ENCODE measurements around the gene EVX2.

Gene EVX2

DNA sequence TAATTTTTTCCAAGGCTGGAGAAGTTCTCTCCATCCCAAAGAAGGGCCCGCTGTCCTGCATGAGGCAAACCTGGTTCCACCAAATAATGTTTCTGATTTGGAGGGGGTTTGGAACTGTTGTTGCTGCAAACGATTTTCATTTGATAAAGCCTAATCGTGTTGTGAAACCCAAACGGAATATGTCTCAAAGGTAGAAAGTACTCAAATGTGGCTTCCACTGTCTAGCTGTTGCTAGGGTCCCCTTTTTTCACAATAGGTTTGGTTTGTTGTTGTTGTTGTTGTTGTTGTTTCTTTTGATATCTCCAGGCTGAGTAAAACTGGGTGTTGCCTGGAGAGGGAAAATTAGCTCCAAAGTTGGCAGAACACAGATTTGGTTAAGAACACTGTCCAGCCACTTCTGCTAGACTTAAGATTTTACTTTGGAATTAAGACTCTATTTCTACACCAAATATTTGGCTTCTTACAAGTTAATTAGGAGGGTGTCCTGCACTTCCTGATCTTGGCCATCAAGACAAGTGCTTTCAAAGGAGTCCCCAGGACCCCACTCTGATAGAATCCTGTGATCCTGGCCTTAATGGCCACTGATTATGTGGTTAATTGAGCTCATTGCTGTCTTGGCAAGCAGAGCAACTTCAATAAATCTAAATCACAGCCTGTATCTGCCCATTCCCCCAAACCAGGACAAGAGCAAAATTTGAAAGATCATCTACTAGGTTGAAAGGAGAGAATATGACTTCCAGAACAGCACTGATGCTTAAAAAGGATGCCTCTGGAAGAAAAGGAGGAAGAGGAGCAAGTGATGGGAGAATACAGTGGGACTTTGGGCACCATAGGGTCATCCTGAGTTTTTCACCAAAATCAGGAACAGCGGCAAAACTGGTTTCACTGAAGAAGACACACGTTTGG, 5.4 kb upstream of the EVX2 start:
- peaks cover 6% of the 10 kb centered on the region; the same call in 1 of the 2 replicates for H3K27me3 ChIP-seq (ENCODE audit: insufficient read depth, low read length)
- H3K9ac ChIP-seq (ENCODE audit: low read length), result no peak overlapping the region
- no peak overlapping the region for H3K4me3 ChIP-seq (ENCODE audit: low read depth, low read length, poor library complexity, severe bottlenecking)
- no peaks in the 10 kb centered on the region for H3F3A ChIP-seq (ENCODE audit: insufficient read depth, low read length)
- H3K79me2 ChIP-seq (ENCODE audit: insufficient read depth, low read length), result no peaks in the 10 kb centered on the region
- H3K27ac ChIP-seq (ENCODE audit: low read depth, low read length, poor library complexity, severe bottlenecking), result no peak overlapping the region
- no peaks in the 10 kb centered on the region for H3K9me3 ChIP-seq (ENCODE audit: low read length)
- H3K4me2 ChIP-seq (ENCODE audit: low read length), result no peak overlapping the region
- no peak overlapping the region for H2AFZ ChIP-seq (ENCODE audit: low read length)
- H3K9me2 ChIP-seq (ENCODE audit: low read depth, low read length), result no peaks in the 10 kb centered on the region
- H4K20me1 ChIP-seq (ENCODE audit: insufficient read depth, low read length), result no peaks in the 10 kb centered on the region
- no peaks in the 10 kb centered on the region for H3K4me1 ChIP-seq (ENCODE audit: insufficient read depth, low read length, severe bottlenecking)
- H3K36me3 ChIP-seq (ENCODE audit: insufficient read depth, low read length), result no peaks in the 10 kb centered on the region
- TF ChIP-seq, protein P1, sequence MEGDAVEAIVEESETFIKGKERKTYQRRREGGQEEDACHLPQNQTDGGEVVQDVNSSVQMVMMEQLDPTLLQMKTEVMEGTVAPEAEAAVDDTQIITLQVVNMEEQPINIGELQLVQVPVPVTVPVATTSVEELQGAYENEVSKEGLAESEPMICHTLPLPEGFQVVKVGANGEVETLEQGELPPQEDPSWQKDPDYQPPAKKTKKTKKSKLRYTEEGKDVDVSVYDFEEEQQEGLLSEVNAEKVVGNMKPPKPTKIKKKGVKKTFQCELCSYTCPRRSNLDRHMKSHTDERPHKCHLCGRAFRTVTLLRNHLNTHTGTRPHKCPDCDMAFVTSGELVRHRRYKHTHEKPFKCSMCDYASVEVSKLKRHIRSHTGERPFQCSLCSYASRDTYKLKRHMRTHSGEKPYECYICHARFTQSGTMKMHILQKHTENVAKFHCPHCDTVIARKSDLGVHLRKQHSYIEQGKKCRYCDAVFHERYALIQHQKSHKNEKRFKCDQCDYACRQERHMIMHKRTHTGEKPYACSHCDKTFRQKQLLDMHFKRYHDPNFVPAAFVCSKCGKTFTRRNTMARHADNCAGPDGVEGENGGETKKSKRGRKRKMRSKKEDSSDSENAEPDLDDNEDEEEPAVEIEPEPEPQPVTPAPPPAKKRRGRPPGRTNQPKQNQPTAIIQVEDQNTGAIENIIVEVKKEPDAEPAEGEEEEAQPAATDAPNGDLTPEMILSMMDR (IDR thresholded peaks at IDR 0.05; ENCODE audit: low read length), result no peak
- TF ChIP-seq EZH2 (IDR thresholded peaks at IDR 0.05; ENCODE audit: borderline replicate concordance, low read length), result no peak

DNA sequence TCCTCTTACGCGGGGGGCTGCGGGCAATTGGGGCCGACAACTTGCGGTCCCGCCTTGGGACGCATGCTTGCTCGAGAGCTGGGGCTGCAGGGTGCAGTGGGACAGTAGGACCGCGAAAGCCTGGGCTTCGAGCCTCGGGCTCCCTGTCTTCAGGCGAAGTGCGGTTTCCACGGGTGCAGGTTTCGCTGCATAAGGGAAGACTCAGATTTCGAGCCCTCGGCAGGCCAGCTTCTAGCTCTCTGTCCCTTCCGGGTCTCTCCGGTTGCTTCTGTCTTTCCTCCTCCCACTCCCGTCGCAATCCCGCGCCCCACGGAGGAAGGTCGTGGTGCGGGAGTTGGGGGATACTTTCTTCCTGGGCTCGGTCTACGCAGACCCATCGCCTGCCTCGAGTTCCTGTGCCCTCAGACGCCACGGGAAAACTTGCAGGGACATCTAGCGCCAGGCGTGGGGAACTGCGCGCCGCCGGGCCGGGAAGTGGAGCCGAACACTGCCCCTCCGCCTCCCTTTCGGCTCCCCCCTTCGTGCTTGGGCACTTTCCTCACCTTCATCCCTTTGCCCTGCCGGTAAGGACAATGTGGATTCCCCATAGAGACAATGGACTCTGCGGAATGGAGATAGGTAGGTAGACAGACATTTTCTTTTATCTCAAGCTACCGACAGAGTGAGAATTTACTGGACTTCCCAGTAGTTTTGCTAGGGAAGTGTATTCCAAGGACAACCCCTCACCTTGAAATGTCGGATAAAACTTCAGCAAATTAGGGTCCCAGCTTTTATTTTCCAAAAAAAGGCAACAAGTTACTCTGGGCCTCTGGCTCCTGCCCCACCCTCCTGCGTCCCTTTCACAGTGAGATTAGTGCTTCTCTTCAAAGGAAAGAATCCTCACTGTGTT, 4.5 kb upstream of the EVX2 start:
- TF ChIP-seq, protein P1 (IDR thresholded peaks at IDR 0.05; ENCODE audit: low read length), result peak; percentile 33; the same call in 1 of the 2 replicates
- TF ChIP-seq EZH2 (IDR thresholded peaks at IDR 0.05; ENCODE audit: borderline replicate concordance, low read length), result no peak
- Histone ChIP-seq H3K27ac (ENCODE audit: low read depth, low read length, poor library complexity, severe bottlenecking) (no peak overlapping the region), H4K20me1 (ENCODE audit: insufficient read depth, low read length) (no peaks in the 10 kb centered on the region), H3K4me2 (ENCODE audit: low read length) (no peak overlapping the region), H3K9me3 (ENCODE audit: low read length) (no peaks in the 10 kb centered on the region), H3K27me3 (ENCODE audit: insufficient read depth, low read length) (peaks cover 6% of the 10 kb centered on the region; the same call in 1 of the 2 replicates), H3K36me3 (ENCODE audit: insufficient read depth, low read length) (no peaks in the 10 kb centered on the region), H3F3A (ENCODE audit: insufficient read depth, low read length) (no peaks in the 10 kb centered on the region), H3K79me2 (ENCODE audit: insufficient read depth, low read length) (no peaks in the 10 kb centered on the region), H3K9ac (ENCODE audit: low read length) (no peak overlapping the region), H2AFZ (ENCODE audit: low read length) (no peak overlapping the region), H3K9me2 (ENCODE audit: low read depth, low read length) (no peaks in the 10 kb centered on the region), H3K4me1 (ENCODE audit: insufficient read depth, low read length, severe bottlenecking) (no peaks in the 10 kb centered on the region), H3K4me3 (ENCODE audit: low read depth, low read length, poor library complexity, severe bottlenecking) (no peak overlapping the region)

DNA sequence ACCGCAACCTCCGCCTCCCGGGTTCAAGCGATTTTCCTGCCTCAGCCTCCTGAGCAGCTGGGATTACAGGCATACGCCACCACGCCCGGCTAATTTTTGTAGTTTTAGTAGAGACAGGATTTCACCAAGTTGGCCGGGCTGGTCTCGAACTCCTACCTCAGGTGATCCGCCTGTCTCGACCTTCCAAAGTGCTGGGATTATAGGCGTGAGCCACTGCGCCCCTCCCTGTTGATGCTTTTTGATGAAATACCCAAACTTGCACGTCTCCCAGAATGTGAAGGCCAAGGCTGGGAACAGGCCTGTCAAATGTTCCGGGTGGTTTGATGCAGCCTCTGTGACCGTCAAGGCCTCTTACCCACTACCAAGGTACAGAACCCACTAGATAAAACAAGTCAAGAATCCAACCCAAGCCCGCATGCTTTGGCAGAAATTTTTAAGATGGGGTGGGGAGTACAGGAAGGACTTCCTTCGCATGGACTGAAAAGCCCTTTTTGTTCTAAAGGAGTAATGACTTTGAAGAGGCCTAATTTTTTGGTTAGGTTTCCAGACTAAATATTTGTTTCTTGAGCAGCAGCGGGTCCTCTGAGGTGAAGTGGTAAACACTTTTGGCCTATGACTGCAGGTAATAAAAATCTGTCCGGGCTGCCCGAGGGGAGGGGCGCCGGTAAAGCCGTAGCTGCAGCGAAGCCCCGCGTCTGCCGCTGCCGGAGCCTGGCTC, 3.7 kb upstream of the EVX2 start:
- H3K4me1 ChIP-seq (ENCODE audit: insufficient read depth, low read length, severe bottlenecking), result no peaks in the 10 kb centered on the region
- no peak overlapping the region for H2AFZ ChIP-seq (ENCODE audit: low read length)
- TF ChIP-seq, protein P1 (IDR thresholded peaks at IDR 0.05; ENCODE audit: low read length), result no peak
- no peak for TF ChIP-seq EZH2 (IDR thresholded peaks at IDR 0.05; ENCODE audit: borderline replicate concordance, low read length)
- H3K79me2 ChIP-seq (ENCODE audit: insufficient read depth, low read length), result no peaks in the 10 kb centered on the region
- no peak overlapping the region for H3K4me2 ChIP-seq (ENCODE audit: low read length)
- H3K9me2 ChIP-seq (ENCODE audit: low read depth, low read length), result no peaks in the 10 kb centered on the region
- no peaks in the 10 kb centered on the region for H3K9me3 ChIP-seq (ENCODE audit: low read length)
- no peak overlapping the region for H3K9ac ChIP-seq (ENCODE audit: low read length)
- H4K20me1 ChIP-seq (ENCODE audit: insufficient read depth, low read length), result no peaks in the 10 kb centered on the region
- no peak overlapping the region for H3K4me3 ChIP-seq (ENCODE audit: low read depth, low read length, poor library complexity, severe bottlenecking)
- no peak overlapping the region for H3K27ac ChIP-seq (ENCODE audit: low read depth, low read length, poor library complexity, severe bottlenecking)
- H3K36me3 ChIP-seq (ENCODE audit: insufficient read depth, low read length), result no peaks in the 10 kb centered on the region
- H3F3A ChIP-seq (ENCODE audit: insufficient read depth, low read length), result no peaks in the 10 kb centered on the region
- peaks cover 6% of the 10 kb centered on the region; the same call in 1 of the 2 replicates for H3K27me3 ChIP-seq (ENCODE audit: insufficient read depth, low read length)

Data from OCI-LY1 (cell line).